Upper lobe of left lung (tissue), 6 donors: ENCODE measurements around the gene SARS1. TPM values are rescaled to one million over a fixed set of nuclear protein-coding genes. Genes with fewer than 3 reads are reported as not detected.

Experiments
- ATAC-seq, 2 donors: fragments of 200-7000 bp; cut with Tn5 transposase; one replicate each; pipeline ENCODE4 v1.9.1; 2022; ENCODE audit warnings: mild to moderate bottlenecking in 2 of 2, moderate library complexity in 2 of 2; ENCODE audit not compliant: low FRiP score in 2 of 2
- DNase-seq, 2 donors: peaks; one replicate each; pipeline ENCODE4 v3.0.0-alpha.2; 2019 to 2020
- H3K27ac ChIP-seq, 4 donors: fragments of 200-600 bp; sonication (generic); one replicate each; pipeline ENCODE4 v1.5.1; 2016 to 2019
- H3K27me3 ChIP-seq, 4 donors: fragments of 200-600 bp; sonication (generic); one replicate each; pipeline ENCODE4 v1.5.1; 2017 to 2019
- H3K36me3 ChIP-seq, 4 donors: fragments of 200-600 bp; sonication (generic); one replicate each; pipeline ENCODE4 v1.5.1; 2016 to 2019
- H3K4me1 ChIP-seq, 4 donors: fragments of 200-600 bp; sonication (generic); one replicate each; pipeline ENCODE4 v1.5.1; 2018 to 2019
- H3K4me3 ChIP-seq, 4 donors: fragments of 200-600 bp; sonication (generic); one replicate each; pipeline ENCODE4 v1.5.1; 2017 to 2019; ENCODE audit warnings: mild to moderate bottlenecking in 2 of 4, moderate library complexity in 1 of 4
- H3K9me3 ChIP-seq, 4 donors: fragments of 200-600 bp; sonication (generic); one replicate each; pipeline ENCODE4 v1.5.1; 2018 to 2019
- EP300 ChIP-seq, 4 donors: sonication (generic); formaldehyde crosslinking; IDR thresholded peaks; one replicate each; pipeline ENCODE4 v1.5.1; 2017; ENCODE audit warnings: antibody characterized with exemption in 4 of 4, control low read depth in 2 of 4
- POLR2A ChIP-seq, 4 donors: fragments of 450-650 bp; IDR thresholded peaks; one replicate each; pipeline ENCODE4 v1.5.1; 2016 to 2017; ENCODE audit warnings: antibody characterized with exemption in 4 of 4, mild to moderate bottlenecking in 2 of 4
- POLR2AphosphoS5 ChIP-seq, 2 donors: sonication (generic); formaldehyde crosslinking; IDR thresholded peaks; one replicate each; pipeline ENCODE4 v1.5.1; 2017; ENCODE audit warnings: antibody characterized with exemption in 2 of 2
- WGBS, 2 donors: methylation state at CpG; one replicate each; pipeline ENCODE4 v1.1.5; 2017 to 2018; 5-methylcytosine and 5-hydroxymethylcytosine counted together
- total RNA-seq, 6 donors: library from RNA; depleted of rRNA in 4 of 6; stranded (reverse); fragments of >200 nt in 4 of 6; gene quantifications; one replicate each; pipeline versions ENCODE4 v1.1.0 to v1.2.1, GENCODE V29; 2016 to 2021
- TF ChIP-seq, protein P1 (sequence below), 6 experiments: fragments of 450-650 bp in 4 of 6; fragments of 200-600 bp in 2 of 6; sonication (generic) in 2 of 6; IDR thresholded peaks; one replicate each; pipeline ENCODE4 v1.5.1; 2016 to 2019; ENCODE audit warnings: antibody characterized with exemption in 6 of 6
- donor health status: DM: no; HTN: no; CAD: no; lungs with moderate emphysema.
- donor health status: DM: no; HTN: yes; CAD: no; lungs with severe emphysema.

Gene SARS1
- total RNA-seq, 6 donors from 2014 or later = 126 to 212 (median 160) TPM

GRCh38 chr1:109183058-109183738 is 30.5 kb upstream of the SARS1 start:
- Histone ChIP-seq H3K4me1 (peaks cover 21 to 60% (median 33%) of the 10 kb centered on the region in 4 donors), H3K9me3 (no peaks in the 10 kb centered on the region), H3K36me3 (no peaks in the 10 kb centered on the region), H3K4me3 (no peak overlapping the region), H3K27me3 (no peaks in the 10 kb centered on the region), H3K27ac (peak overlapping the region in 3 of 4 donors; percentile 82 to 88 (median 84))
- ATAC-seq (no peak), DNase-seq (no peak)
- 70 to 78% methylated on average over 2 to 3 of the region's 3 CpGs for WGBS, 2 donors
- TF ChIP-seq POLR2A (IDR thresholded peaks at IDR 0.05) = no peak
- TF ChIP-seq, protein P1, sequence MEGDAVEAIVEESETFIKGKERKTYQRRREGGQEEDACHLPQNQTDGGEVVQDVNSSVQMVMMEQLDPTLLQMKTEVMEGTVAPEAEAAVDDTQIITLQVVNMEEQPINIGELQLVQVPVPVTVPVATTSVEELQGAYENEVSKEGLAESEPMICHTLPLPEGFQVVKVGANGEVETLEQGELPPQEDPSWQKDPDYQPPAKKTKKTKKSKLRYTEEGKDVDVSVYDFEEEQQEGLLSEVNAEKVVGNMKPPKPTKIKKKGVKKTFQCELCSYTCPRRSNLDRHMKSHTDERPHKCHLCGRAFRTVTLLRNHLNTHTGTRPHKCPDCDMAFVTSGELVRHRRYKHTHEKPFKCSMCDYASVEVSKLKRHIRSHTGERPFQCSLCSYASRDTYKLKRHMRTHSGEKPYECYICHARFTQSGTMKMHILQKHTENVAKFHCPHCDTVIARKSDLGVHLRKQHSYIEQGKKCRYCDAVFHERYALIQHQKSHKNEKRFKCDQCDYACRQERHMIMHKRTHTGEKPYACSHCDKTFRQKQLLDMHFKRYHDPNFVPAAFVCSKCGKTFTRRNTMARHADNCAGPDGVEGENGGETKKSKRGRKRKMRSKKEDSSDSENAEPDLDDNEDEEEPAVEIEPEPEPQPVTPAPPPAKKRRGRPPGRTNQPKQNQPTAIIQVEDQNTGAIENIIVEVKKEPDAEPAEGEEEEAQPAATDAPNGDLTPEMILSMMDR (IDR thresholded peaks at IDR 0.05) = no peak
- no peak for TF ChIP-seq POLR2AphosphoS5 (IDR thresholded peaks at IDR 0.05)
- TF ChIP-seq EP300 (IDR thresholded peaks at IDR 0.05) = no peak

DNA sequence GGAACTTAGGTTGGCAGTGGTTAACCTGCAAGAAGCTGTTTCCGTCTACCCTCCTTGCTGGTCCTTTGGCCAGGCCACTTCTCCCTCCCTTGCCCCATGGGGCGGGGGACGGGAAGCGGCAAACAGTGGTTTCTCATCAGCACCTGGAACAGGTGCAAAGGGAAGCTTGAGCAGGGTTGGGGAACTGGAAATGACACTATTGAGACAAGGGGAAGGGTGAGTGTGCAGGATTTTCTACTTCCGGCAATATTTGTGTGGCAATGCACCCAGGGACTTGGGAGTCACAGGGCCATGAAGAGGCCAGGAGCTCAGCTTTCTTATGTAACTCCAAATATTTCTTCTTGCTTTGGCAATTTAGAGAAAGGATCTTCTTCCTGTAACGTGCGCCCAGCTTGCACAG is 29.0 kb upstream of the SARS1 start:
- WGBS, 2 donors = 42 to 75% methylated on average over 5 to 7 of the region's 7 CpGs
- peak in 1 of 4 donors; percentile 29 for TF ChIP-seq POLR2A (IDR thresholded peaks at IDR 0.05)
- peak; percentile 74 to 76 for TF ChIP-seq POLR2AphosphoS5 (IDR thresholded peaks at IDR 0.05)
- TF ChIP-seq EP300 (IDR thresholded peaks at IDR 0.05) = peak in 3 of 4 donors; percentile 49 to 78 (median 73)
- TF ChIP-seq, protein P1 (IDR thresholded peaks at IDR 0.05) = no peak
- Histone ChIP-seq H3K36me3 (no peaks in the 10 kb centered on the region), H3K9me3 (no peaks in the 10 kb centered on the region), H3K27ac (peak overlapping the region; percentile 82 to 88 (median 84)), H3K27me3 (no peaks in the 10 kb centered on the region), H3K4me3 (peak overlapping the region in 1 of 4 donors; percentile 11), H3K4me1 (peaks cover 21 to 56% (median 32%) of the 10 kb centered on the region in 4 donors)
- ATAC-seq = peak; percentile 67 to 82
- DNase-seq = peak; percentile 31 to 86

DNA sequence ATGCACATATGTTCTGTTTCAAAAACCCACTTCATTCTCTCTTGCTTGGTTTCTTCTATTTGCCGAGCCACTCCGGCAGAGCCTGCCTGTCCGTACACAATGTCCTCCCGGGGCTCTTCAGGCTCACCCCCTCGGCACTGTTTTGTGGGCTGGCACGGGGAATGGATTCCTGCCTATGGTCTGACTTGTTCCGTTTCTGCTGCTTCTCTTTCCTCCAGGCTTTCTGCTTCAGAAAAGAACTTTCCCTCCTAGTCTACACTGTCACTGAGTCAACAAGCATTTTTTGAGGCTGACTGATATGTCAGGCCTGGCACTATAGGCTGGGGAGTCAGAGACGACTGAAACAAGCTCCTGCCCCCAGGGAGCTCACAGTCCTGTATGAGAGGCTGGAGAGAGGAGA is 28.4 kb upstream of the SARS1 start:
- ATAC-seq (peak; percentile 59 to 88), DNase-seq (peak in 1 of 2 donors; percentile 73)
- H3K9me3 ChIP-seq = no peaks in the 10 kb centered on the region
- H3K4me1 ChIP-seq = peaks cover 21 to 55% (median 31%) of the 10 kb centered on the region in 4 donors
- TF ChIP-seq EP300 (IDR thresholded peaks at IDR 0.05) (peak in 2 of 4 donors; percentile 41 to 54), POLR2A (IDR thresholded peaks at IDR 0.05) (no peak), POLR2AphosphoS5 (IDR thresholded peaks at IDR 0.05) (peak in 1 of 2 donors; percentile 33)
- TF ChIP-seq, protein P1 (IDR thresholded peaks at IDR 0.05) = no peak
- 55 to 56% methylated on average over 8 of the region's 8 CpGs for WGBS, 2 donors
- peak overlapping the region; percentile 82 to 88 (median 84) for H3K27ac ChIP-seq
- H3K27me3 ChIP-seq = no peaks in the 10 kb centered on the region
- no peaks in the 10 kb centered on the region for H3K36me3 ChIP-seq
- peak overlapping the region in 1 of 4 donors; percentile 11 for H3K4me3 ChIP-seq

- no peaks in the 10 kb centered on the region for H3K9me3 ChIP-seq
- WGBS, 2 donors = 48 to 51% methylated on average over 5 of the region's 5 CpGs
- H3K27ac ChIP-seq = peak overlapping the region; percentile 82 to 88 (median 84)
- peaks cover 21 to 52% (median 30%) of the 10 kb centered on the region in 4 donors for H3K4me1 ChIP-seq
- no peak for TF ChIP-seq POLR2AphosphoS5 (IDR thresholded peaks at IDR 0.05)
- no peak for TF ChIP-seq POLR2A (IDR thresholded peaks at IDR 0.05)
- no peak for TF ChIP-seq EP300 (IDR thresholded peaks at IDR 0.05)
- TF ChIP-seq, protein P1 (IDR thresholded peaks at IDR 0.05) = no peak
- no peaks in the 10 kb centered on the region for H3K36me3 ChIP-seq
- no peaks in the 10 kb centered on the region for H3K27me3 ChIP-seq
- DNase-seq (peak in 1 of 2 donors; percentile 76), ATAC-seq (peak in 1 of 2 donors; percentile 1)
- no peak overlapping the region for H3K4me3 ChIP-seq
These were observed 27.6 kb upstream of the SARS1 start for GRCh38 chr1:109185990-109186732.
